Measurements from ENCODE around the gene CIB4. TPM values are rescaled to one million over a fixed set of nuclear protein-coding genes. Genes with fewer than 3 reads are reported as not detected.
A peak's percentile ranks its signal among the peaks of the same experiment; 100 is the strongest.

CIB4 gene
- total RNA-seq, 1 donor from 2014 or later: not detected

DNA sequence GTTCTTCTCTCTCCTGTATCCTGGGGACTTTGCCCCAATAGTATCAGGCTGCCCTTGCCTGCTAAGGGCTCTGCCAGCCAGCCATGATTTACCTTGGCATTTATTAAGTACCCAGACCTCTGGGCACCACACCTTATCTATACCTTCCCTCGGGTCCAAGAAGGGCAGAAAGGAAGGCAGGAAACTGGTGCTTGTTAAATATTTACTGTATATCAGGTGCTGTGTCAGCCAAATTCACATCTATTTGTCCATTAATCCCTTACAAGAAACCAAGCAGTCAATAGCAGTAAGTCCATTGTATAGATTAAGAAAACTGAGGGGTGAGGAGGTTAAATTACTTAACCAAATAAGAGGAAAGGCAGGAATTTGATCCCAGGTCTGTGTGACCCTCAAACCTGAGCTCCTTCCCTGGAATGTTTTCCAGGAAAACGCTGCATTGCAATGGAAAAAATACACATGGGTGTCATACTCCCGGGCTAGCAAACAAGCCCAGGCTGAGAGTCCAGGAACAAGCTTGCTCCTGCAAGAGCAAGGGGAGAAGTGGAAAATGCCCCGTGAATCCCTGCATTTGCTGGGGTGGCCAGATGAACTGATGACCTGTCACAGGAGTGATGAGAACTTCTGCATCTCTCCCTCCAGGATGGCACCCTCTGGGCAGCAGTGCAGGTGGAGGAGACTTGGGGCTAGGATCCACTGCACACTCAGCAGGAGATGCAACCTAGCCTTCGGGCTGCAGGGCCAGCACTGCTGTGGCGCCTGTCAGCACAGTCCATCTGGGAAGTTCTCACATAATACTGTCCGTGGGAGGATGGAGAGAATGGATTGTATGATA, 30.4 kb downstream of the CIB4 start:
- no peak for DNase-seq (ENCODE audit: extremely low read depth, low read depth, low spot score)

DNA sequence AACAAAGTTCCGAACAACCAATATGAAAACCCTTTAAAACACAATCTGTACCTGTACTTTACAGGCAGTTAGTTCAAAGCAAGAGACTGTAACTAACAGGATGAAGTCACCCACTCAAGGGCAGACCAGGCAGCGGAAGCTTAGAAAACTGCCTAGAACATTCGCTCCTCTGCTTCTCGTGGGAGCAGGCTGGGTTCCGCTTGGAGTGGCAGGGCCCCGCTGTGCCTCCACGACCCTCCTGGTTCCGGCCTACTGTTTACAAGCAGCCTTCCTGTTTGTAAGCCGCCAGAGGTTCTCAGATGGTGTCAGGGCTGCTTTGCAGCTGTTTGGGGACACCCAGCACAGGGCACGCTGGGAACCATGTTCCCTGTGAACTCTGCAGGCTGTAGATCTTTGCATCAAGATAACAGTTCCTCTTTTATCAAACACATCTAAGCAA, 31.3 kb downstream of the CIB4 start:
- no peak for DNase-seq (ENCODE audit: extremely low read depth, low read depth, low spot score)

DNA sequence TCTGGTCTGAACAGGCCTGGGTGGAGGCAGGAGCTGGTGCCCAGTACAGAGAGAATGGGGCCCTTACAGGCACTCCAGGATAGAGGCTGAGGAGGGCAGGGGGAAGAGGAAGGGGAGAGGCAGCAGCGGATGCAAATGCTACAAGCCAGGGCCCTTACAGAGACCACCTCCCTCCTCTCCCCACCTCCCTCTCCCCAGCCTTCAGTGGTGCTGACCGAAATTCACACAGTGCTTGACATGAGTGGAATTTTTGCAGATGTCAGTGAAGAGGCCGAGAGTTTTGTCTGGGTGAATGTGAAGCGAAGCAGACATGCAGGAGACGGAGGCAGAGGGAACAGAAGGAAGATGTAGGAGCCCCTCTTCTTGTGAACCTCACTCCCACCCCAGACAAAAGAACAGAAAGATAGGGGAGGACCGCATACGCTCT, 31.9 kb downstream of the CIB4 start:
- DNase-seq (ENCODE audit: extremely low read depth, low read depth, low spot score): no peak

DNA sequence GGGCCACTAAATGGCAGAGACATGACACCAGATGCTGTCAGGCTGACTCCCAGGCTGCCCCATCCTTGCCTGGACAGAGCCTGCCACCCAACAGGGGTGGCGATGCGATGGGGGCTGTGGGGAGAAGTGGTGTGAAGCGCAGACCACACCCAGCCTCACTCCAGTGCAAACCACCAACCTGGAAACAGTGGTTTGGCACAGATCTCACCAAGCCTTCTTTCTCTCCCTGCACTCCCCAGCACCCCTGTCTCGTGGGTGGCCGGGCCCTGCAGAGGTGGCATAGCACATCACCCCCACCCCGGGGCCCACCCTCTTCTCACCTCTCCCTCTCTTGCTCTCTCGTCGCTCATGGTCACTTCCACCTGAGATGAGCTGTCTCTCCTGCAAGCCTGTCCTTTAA, 32.6 kb downstream of the CIB4 start:
- no peak for DNase-seq (ENCODE audit: extremely low read depth, low read depth, low spot score)

DNA sequence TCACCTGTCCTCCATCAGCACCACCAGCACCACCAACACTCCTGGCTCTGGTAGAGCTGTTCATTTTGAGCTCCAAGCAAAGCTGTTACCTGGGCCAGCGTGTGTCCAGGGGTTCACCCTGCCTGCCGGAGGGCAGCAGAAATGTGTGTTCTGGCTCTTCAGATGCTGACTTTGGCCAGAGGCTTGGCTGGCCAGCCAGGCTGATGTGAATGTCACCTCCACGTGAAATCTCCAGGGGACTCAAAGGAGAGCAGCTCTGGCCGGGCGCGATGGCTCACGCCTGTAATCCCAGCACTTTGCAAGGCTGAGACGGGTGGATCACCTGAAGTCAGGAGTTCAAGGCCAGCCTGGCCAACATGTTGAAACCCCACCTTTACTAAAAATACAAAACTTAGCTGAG, 33.5 kb downstream of the CIB4 start:
- no peak for DNase-seq (ENCODE audit: extremely low read depth, low read depth, low spot score)

DNA sequence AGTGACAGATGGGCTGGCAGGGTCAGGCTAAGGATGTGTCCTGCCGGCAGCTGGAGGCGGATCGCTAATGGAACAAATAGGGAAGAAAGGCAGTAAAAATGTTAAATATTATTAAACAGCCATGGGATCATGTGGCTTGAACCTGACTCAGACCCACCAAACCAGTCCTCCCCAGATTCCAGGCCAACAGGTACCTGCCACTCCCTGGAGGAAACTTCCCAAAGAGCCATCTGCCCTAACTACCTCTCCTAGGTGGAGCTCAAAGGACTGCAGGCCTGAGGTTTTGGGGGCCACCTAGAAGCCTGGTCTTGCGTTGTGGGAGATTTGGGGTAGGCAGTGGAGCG, 34.3 kb downstream of the CIB4 start:
- no peak for DNase-seq (ENCODE audit: extremely low read depth, low read depth, low spot score)

DNA sequence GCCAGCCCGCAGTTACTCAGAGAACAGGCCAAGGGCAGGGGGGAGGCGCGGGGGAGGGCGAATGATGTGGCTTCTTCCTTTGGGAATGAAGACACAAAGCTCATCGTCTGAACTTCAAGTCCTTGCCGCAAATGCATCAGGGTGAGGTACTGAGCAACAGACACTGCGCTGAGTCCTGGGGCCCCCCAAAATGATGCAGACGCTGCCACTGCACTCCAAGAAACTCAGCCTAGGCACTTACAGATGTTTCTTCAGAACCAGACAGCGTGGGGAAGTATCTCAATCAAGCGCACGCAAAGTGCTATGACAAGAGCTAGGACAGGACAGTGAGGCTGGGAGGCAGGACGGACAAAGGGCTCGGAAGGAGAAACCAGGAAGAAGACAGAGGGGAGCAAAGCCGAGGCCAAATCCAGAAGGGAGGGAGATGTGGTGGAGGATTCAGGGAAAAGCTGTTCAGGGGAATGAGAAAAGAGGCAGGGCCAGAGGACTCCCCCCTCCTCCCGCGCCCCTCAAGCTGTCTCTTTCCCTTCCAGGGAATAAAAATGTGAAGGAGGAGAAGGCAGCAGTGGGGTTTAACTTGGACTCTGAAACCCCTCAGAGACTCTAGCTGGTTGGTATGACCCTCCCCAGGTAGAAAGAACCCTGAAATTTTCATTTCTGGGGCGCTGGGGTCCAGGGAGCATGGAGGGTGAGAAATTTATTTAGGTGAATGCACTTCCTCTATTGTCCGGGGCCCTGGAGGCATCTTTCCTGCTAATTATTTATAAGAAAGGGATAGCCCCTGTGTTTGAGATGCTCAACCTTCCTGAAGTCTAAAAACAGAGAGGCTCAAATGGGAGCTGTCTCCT, 34.9 kb downstream of the CIB4 start:
- no peak for DNase-seq (ENCODE audit: extremely low read depth, low read depth, low spot score)

DNA sequence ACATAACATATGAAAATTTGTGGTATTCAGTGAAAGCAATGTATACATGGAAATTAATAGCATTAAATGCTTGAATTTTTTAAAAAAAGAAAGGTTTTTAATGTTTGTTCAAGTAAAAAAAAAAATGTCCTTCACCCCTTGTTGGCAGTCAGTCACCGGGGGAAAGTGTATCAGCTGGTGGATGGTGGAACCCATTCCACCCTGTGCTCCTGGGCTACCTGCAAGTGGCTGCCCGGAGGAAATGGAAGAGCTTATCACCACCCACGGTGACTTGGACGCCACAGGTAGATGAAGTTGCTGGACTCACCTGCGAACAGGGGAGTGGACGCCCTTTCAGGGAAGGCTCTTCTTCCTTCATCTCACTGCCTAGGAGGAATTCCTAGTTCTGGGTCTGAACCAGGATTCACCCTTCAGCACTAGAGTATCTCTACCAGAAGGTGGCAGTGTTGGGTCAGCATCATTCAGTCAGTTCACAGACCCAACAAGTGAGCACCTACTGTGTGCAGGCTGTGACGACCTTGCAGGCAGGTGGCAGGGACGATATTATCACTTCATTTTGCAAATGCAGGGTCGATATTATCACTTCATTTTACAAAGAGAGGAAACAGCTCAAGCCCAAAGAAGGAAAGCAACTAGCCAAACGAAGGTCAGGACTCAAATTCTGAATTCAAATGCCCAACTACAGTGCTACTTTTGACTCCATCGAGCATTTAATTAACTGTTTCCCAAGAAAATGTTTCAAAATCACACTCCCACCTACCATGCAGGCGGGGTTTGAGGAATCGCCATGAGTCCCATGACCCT, 35.8 kb downstream of the CIB4 start:
- peak; percentile 20 for DNase-seq (ENCODE audit: extremely low read depth, low read depth, low spot score)

DNA sequence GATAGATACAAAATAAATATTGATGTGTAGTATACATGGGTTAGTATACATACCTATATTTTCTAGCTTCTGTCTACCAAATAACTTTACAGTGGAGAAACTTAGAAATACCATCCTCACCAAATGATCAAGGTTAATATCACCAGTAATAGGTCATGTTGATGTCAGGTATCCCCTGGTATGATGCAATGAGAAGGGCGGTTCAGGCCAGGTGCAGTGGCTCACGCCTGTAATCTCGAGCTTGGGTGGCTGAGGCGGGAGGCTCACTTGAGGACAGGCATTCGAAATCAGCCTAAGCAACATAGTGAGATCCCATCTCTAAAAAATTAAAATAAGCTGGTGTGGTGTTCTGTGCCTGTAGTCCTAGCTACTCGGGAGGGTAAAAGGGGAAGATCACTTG, 38.6 kb downstream of the CIB4 start:
- no peak for DNase-seq (ENCODE audit: extremely low read depth, low read depth, low spot score)

DNA sequence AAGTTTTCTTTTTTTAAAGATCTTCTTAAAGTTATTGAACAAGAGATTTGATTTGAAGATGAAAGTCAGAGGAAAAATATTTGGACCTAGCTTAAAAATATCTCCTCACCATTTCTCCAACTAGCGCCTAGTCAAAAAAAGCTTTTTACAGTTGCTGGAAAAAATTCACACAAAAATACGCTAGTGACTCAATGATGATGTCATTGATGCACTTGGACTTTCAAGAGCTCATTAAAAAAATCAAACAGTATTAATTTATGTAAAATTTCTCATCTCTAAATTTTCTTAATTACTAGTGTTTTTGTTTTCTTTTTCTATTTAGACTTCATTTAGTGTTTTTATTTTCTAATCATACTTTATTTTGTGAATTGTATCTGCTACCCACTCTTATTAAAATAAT, 41.8 kb downstream of the CIB4 start:
- DNase-seq (ENCODE audit: extremely low read depth, low read depth, low spot score): no peak

DNA sequence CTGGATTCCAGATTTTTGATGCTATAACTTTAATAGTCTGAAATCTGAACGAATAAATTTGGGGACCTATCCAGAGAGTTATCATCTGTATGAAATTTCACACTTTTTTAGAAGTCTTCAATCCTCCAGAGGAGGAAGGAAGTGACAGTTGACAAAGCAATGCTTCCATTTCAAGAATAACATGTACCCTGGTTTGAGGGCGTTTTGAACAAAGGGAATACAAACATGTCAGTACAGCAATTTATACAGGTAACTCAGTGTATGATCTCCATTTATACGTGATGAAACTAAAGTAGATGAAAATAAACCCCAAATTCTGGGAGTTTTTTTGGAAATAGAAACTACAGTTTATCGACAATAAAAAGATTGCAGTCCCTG, 42.2 kb downstream of the CIB4 start:
- DNase-seq (ENCODE audit: extremely low read depth, low read depth, low spot score): no peak

DNA sequence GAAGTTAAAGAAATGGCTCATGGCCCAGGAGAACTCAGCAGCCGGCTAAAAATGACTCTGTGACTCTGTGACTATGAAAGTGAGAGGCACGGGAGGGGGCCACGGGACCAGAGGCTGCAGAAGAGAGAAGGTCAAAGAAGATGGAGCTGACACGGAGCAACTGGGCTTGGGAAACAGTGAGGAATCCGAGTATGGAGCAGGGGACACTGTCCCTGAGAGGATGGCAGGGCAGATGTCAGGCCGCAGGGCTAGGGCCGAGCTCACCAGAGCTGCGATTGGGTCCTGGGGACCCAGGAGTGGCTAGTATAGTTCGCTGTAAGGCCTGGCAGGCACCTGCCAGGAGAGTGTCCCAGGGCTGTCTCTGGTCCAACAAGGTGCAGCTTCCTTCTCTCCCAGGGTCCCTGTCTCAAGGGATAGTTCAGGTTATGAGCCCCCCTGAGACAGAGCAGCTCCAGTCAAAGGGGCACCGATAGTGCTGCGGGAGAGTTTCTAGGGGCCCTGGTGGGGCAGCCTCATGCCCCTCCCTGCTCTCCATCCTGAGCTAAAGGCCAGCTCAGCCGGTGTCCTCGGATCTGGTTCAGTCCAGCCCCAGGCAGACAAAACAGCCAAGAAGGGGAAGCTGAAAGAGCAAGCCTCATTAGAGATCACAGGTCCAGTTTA, 42.7 kb downstream of the CIB4 start:
- DNase-seq (ENCODE audit: extremely low read depth, low read depth, low spot score): no peak

DNA sequence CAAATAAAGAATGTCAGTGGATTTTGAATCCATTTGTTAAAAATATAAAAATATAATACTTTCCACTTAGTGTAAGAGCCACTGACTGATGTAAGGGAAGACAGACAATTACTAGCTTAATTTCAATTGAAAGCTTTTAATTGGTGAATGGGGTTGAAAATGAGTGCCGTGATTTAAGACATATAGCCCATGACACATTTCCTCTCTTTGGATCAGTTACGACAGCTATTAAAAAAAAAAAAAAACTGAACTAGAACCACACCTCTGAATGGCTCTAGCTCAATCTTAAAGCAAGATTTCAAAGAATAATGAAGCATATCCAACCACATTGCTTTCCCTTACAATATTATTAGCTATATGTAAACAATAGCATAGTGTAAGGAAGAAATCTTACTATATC, 44.0 kb downstream of the CIB4 start:
- DNase-seq (ENCODE audit: extremely low read depth, low read depth, low spot score): no peak

DNA sequence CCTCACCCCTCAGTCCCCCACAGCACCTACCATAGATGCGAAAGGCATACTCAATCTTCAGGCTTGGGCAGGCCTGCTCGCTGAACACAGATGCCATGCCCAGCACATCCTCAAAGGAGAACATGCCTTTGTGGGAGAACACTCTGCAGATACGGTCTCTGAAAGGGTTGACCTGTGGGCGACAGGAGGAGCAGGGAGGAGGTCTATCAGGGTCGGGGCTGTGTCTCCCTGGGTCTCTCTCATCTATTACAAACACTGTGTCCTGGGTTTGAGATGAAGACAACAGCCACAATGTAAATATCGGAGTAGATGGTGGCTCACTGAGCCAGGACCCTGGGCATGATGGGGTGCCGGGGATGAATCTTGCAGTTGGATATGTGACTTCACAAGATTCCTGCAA, 46.0 kb downstream of the CIB4 start:
- no peak for DNase-seq (ENCODE audit: extremely low read depth, low read depth, low spot score)

DNA sequence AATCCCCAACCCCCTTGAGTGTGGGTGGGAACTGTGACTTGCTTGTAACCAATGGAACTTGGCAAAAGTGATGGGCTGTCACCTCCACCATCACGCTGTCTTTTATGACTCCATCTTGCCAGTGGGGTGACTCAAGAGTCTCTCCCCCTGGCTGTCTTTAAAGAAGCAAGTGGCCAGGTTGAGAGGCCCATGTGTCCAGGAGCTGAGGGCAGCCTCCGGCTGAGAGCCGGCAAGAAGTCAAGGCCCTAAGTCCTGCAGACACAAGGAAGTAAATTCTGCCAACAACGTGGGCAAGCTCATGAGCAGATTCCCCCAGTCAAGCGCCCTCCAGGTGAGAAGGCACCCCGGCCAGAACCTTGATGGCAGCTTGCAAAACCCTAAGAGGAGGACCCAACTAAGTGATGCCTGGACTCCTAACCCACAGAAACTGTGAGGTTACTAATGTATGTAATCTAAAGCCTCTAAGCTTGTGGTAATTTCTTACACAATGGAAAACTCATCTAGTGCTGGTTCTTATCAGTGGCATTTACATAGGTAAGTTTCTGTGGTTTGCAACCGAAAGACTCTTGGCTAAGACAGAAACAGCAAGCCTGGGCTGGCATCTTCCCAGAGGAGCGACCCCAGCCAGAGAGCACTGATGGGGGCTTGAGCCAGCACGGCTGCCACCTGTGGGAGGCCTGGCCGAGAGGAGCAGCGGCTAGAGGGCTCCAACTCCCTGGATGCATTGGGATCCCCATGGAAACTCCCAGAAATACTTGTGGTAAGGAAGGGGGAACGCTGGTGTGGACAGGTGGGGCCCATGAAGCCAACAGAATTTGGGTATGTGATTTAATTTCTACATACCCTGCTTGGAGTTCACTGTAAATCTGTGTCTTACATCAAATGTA, 49.3 kb downstream of the CIB4 start:
- no peak for DNase-seq (ENCODE audit: extremely low read depth, low read depth, low spot score)

DNA sequence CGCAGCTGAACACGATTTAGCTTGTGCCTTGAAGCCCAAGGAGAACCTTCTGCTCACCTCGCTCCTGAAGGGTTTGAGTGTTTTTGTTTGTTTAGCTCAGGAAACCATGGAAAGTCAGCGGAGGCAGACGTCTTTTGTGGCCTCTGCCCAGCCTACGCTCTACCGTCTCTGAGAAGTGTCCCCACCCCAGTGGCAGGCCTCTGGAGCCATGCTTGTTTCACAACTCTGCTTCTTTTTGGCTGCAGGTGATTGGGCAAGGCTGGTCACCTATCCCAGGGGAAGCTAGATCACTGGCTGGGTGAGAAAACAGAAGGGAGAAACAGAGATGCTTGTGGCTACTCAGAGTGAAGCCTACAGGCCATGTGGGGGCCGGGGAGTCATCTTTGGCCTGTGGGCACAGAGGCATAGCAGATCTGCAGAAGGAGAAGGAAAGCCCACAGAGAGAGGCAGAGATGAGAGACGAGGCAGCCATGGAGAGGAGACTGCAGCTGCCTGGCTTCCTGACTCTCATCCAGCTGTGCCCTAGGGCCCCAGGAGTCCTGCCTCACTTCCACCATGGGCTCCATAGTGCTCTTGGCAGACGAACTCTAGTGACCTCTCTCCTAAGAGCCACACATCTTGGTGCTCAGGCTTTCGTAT, 50.1 kb downstream of the CIB4 start:
- no peak for DNase-seq (ENCODE audit: extremely low read depth, low read depth, low spot score)

DNA sequence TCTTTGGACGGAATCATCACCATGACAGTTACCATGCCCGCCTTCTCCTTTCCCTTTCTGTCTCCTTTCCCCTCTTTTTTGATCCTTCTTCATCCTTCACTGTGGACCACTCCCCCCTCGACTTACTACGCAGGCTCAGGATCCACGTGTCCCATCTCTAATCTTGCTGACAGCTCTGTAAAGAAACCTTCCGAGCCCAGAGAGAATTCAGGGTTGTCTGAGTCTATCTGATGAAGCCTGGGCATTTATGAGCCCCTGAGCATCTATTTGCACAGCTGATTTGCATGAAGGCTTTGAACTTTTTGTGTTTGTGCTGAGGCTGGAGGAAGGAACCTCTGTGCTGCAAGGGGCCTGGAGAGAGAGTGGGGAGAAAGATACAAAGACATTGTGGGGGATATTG, 50.7 kb downstream of the CIB4 start:
- DNase-seq (ENCODE audit: extremely low read depth, low read depth, low spot score): no peak

DNA sequence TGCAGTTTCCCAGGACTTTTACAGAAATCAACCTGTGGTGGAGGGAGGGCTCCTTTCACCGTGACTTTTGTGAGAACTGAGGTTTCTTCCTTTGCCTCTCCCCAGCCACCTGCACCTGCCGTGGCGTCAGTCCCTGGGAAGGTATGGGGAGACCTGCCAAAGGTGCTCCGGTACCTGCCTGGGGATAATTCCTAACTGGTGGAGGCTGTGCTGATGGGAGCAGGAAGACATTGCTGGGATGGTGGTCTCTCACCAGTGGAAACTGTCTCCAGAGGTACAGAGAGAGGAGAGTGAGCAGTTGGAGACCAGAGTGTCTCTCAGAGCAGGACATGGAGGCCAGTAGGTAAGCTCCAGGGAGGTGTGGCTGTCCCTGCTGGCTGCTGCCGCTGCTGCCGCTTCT, 52.6 kb downstream of the CIB4 start:
- no peak for DNase-seq (ENCODE audit: extremely low read depth, low read depth, low spot score)

DNA sequence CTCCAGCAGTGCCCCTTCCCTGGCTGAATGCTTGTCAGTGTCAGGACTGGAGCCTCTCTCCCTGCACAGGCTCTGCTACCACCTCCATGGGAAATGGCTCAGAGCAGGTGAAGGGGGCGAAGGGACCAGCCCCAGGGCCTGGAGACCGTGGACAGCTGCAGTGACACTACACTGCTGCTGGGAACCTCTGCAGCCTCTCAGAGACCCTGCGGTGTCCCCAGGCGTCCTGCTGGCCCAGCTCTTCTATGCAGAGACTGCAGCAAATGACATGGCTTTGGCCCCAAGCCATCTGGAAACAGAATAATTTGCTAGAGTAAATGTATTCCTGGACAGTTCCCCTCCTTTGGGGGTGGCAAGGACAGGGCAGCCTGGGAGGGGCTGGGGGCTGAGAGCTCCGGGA, 53.2 kb downstream of the CIB4 start:
- no peak for DNase-seq (ENCODE audit: extremely low read depth, low read depth, low spot score)
